ENCODE measurements around the gene BHLHA9.
"Not testable (repeated sequence)": the region's sequence is repeated elsewhere in the genome, so short reads cannot be mapped to it uniquely, and the experiment has no call there.

BHLHA9 gene

GRCh38 chr17:1270210-1271029 is at the start of gene BHLHA9:
BHLHA9 (plus strand) TSS chr17:1270444; CDS start chr17:1270564, 120 bp downstream.
- DNase-seq (ENCODE audit: low read depth in 1 of 2, low spot score in 1 of 2), result no peak

- no peak for DNase-seq (ENCODE audit: low read depth in 1 of 2, low spot score in 1 of 2)
Observed at GRCh38 chr17:1221209-1221608, 49.0 kb upstream of the BHLHA9 start.

GRCh38 chr17:1222321-1222720 is 47.9 kb upstream of the BHLHA9 start:
- DNase-seq (ENCODE audit: low read depth in 1 of 2, low spot score in 1 of 2), result no peak

GRCh38 chr17:1223662-1224061 is 46.6 kb upstream of the BHLHA9 start:
- no peak for DNase-seq (ENCODE audit: low read depth in 1 of 2, low spot score in 1 of 2)

- no peak for DNase-seq (ENCODE audit: low read depth in 1 of 2, low spot score in 1 of 2)
Observed at GRCh38 chr17:1224330-1224729, 45.9 kb upstream of the BHLHA9 start.

GRCh38 chr17:1226308-1226707 is 43.9 kb upstream of the BHLHA9 start:
- DNase-seq (ENCODE audit: low read depth in 1 of 2, low spot score in 1 of 2), result no peak

GRCh38 chr17:1227365-1227764 is 42.9 kb upstream of the BHLHA9 start:
- no peak for DNase-seq (ENCODE audit: low read depth in 1 of 2, low spot score in 1 of 2)

- no peak for DNase-seq (ENCODE audit: low read depth in 1 of 2, low spot score in 1 of 2)
Observed at GRCh38 chr17:1227917-1228780, 42.1 kb upstream of the BHLHA9 start.

GRCh38 chr17:1228781-1229348 is 41.4 kb upstream of the BHLHA9 start:
- no peak for DNase-seq (ENCODE audit: low read depth in 1 of 2, low spot score in 1 of 2)

- DNase-seq (ENCODE audit: low read depth in 1 of 2, low spot score in 1 of 2), result no peak
Observed at GRCh38 chr17:1229349-1229899, 40.8 kb upstream of the BHLHA9 start.

GRCh38 chr17:1229900-1230501 is 40.2 kb upstream of the BHLHA9 start:
- DNase-seq (ENCODE audit: low read depth in 1 of 2, low spot score in 1 of 2), result no peak

GRCh38 chr17:1231456-1231855 is 38.8 kb upstream of the BHLHA9 start:
- DNase-seq (ENCODE audit: low read depth in 1 of 2, low spot score in 1 of 2), result no peak

- DNase-seq (ENCODE audit: low read depth in 1 of 2, low spot score in 1 of 2), result no peak
Observed at GRCh38 chr17:1232331-1232730, 37.9 kb upstream of the BHLHA9 start.

GRCh38 chr17:1232786-1233185 is 37.5 kb upstream of the BHLHA9 start:
- no peak for DNase-seq (ENCODE audit: low read depth in 1 of 2, low spot score in 1 of 2)

GRCh38 chr17:1234455-1234854 is 35.8 kb upstream of the BHLHA9 start:
- no peak for DNase-seq (ENCODE audit: low read depth in 1 of 2, low spot score in 1 of 2)

GRCh38 chr17:1237471-1237870 is 32.8 kb upstream of the BHLHA9 start:
- DNase-seq (ENCODE audit: low read depth in 1 of 2, low spot score in 1 of 2), result no peak

GRCh38 chr17:1239210-1239609 is 31.0 kb upstream of the BHLHA9 start:
- no peak for DNase-seq (ENCODE audit: low read depth in 1 of 2, low spot score in 1 of 2)

GRCh38 chr17:1240426-1240825 is 29.8 kb upstream of the BHLHA9 start:
- DNase-seq (ENCODE audit: low read depth in 1 of 2, low spot score in 1 of 2), result not testable (repeated sequence)

GRCh38 chr17:1241929-1242328 is 28.3 kb upstream of the BHLHA9 start:
- DNase-seq (ENCODE audit: low read depth in 1 of 2, low spot score in 1 of 2), result no peak

- DNase-seq (ENCODE audit: low read depth in 1 of 2, low spot score in 1 of 2), result no peak
Observed at GRCh38 chr17:1244606-1245012, 25.6 kb upstream of the BHLHA9 start.

All from stimulated activated CD4-positive, alpha-beta T cell treated with anti-CD3 and anti-CD28 coated beads, Interleukin-15, amount 100 ng/mL, for 1 hour (primary cell).